ENCODE measurements around the gene ZNF862.

The ZNF862 gene

GRCh38 chr7:149838224-149838991, at the start of gene ZNF862:
Gene ZNF862, plus strand, starts transcription at chr7:149838375. Its CDS starts 237 bp downstream, at chr7:149838612.
- Histone ChIP-seq H3K9me2 (replicated peaks; ENCODE audit: low read depth, low read length) (no peaks in the 10 kb centered on the region), H3K27me3 (ENCODE audit: insufficient read depth, low read length, poor library complexity, severe bottlenecking) (no peaks in the 10 kb centered on the region), H3K36me3 (ENCODE audit: insufficient read depth, low read length) (no peaks in the 10 kb centered on the region), H3F3A (ENCODE audit: low read depth) (no peaks in the 10 kb centered on the region), H3K4me1 (ENCODE audit: insufficient read depth, low read length, poor library complexity, severe bottlenecking) (peaks cover 27% of the 10 kb centered on the region), H3K4me3 (ENCODE audit: low read length, poor library complexity, severe bottlenecking) (peak within 1 kb of the TSS; percentile 80), H3K79me2 (ENCODE audit: insufficient read depth, low read length) (peaks cover 15% of the 10 kb centered on the region), H2AFZ (ENCODE audit: low read length) (peak within 1 kb of the TSS; percentile 75), H3K9me3 (ENCODE audit: insufficient read depth, low read depth, low read length) (no peaks in the 10 kb centered on the region), H3K4me2 (ENCODE audit: low read depth, low read length, poor library complexity, severe bottlenecking) (peak within 1 kb of the TSS; percentile 97), H4K20me1 (ENCODE audit: insufficient read depth, low read length, poor library complexity, severe bottlenecking) (peaks cover 9% of the 10 kb centered on the region), H3K9ac (ENCODE audit: low read depth, low read length, poor library complexity, severe bottlenecking) (peak within 1 kb of the TSS; percentile 81)
- TF ChIP-seq CTCF (conservative IDR thresholded peaks at IDR 0.05; ENCODE audit: low read length) (no peak), EZH2phosphoT487 (IDR thresholded peaks at IDR 0.05; ENCODE audit: borderline replicate concordance) (no peak)

- Histone ChIP-seq H3F3A (ENCODE audit: low read depth) (no peaks in the 10 kb centered on the region), H3K36me3 (ENCODE audit: insufficient read depth, low read length) (no peaks in the 10 kb centered on the region), H3K4me2 (ENCODE audit: low read depth, low read length, poor library complexity, severe bottlenecking) (no peak overlapping the region), H3K9ac (ENCODE audit: low read depth, low read length, poor library complexity, severe bottlenecking) (no peak overlapping the region), H4K20me1 (ENCODE audit: insufficient read depth, low read length, poor library complexity, severe bottlenecking) (no peaks in the 10 kb centered on the region), H2AFZ (ENCODE audit: low read length) (no peak overlapping the region), H3K9me3 (ENCODE audit: insufficient read depth, low read depth, low read length) (no peaks in the 10 kb centered on the region), H3K4me1 (ENCODE audit: insufficient read depth, low read length, poor library complexity, severe bottlenecking) (no peaks in the 10 kb centered on the region), H3K27me3 (ENCODE audit: insufficient read depth, low read length, poor library complexity, severe bottlenecking) (no peaks in the 10 kb centered on the region), H3K4me3 (ENCODE audit: low read length, poor library complexity, severe bottlenecking) (no peak overlapping the region), H3K9me2 (replicated peaks; ENCODE audit: low read depth, low read length) (no peaks in the 10 kb centered on the region), H3K79me2 (ENCODE audit: insufficient read depth, low read length) (no peaks in the 10 kb centered on the region)
- TF ChIP-seq EZH2phosphoT487 (IDR thresholded peaks at IDR 0.05; ENCODE audit: borderline replicate concordance) (no peak), CTCF (conservative IDR thresholded peaks at IDR 0.05; ENCODE audit: low read length) (no peak)
Measured at GRCh38 chr7:149789101-149789500, 49.1 kb upstream of the ZNF862 start.

- H3K9me3 ChIP-seq (ENCODE audit: insufficient read depth, low read depth, low read length): no peaks in the 10 kb centered on the region
- no peaks in the 10 kb centered on the region for H3K79me2 ChIP-seq (ENCODE audit: insufficient read depth, low read length)
- no peak overlapping the region for H3K4me3 ChIP-seq (ENCODE audit: low read length, poor library complexity, severe bottlenecking)
- H3F3A ChIP-seq (ENCODE audit: low read depth): no peaks in the 10 kb centered on the region
- H3K9ac ChIP-seq (ENCODE audit: low read depth, low read length, poor library complexity, severe bottlenecking): no peak overlapping the region
- no peaks in the 10 kb centered on the region for H3K9me2 ChIP-seq (replicated peaks; ENCODE audit: low read depth, low read length)
- H3K4me1 ChIP-seq (ENCODE audit: insufficient read depth, low read length, poor library complexity, severe bottlenecking): no peaks in the 10 kb centered on the region
- H4K20me1 ChIP-seq (ENCODE audit: insufficient read depth, low read length, poor library complexity, severe bottlenecking): no peaks in the 10 kb centered on the region
- H3K27me3 ChIP-seq (ENCODE audit: insufficient read depth, low read length, poor library complexity, severe bottlenecking): no peaks in the 10 kb centered on the region
- H2AFZ ChIP-seq (ENCODE audit: low read length): no peak overlapping the region
- no peaks in the 10 kb centered on the region for H3K36me3 ChIP-seq (ENCODE audit: insufficient read depth, low read length)
- no peak overlapping the region for H3K4me2 ChIP-seq (ENCODE audit: low read depth, low read length, poor library complexity, severe bottlenecking)
- TF ChIP-seq EZH2phosphoT487 (IDR thresholded peaks at IDR 0.05; ENCODE audit: borderline replicate concordance): no peak
- no peak for TF ChIP-seq CTCF (conservative IDR thresholded peaks at IDR 0.05; ENCODE audit: low read length)
Measured at GRCh38 chr7:149790146-149790548, 48.0 kb upstream of the ZNF862 start.
